ENCODE results near the gene HACD3.
"Not testable (repeated sequence)": the region's sequence is repeated elsewhere in the genome, so short reads cannot be mapped to it uniquely, and the experiment has no call there.

The HACD3 gene

DNA sequence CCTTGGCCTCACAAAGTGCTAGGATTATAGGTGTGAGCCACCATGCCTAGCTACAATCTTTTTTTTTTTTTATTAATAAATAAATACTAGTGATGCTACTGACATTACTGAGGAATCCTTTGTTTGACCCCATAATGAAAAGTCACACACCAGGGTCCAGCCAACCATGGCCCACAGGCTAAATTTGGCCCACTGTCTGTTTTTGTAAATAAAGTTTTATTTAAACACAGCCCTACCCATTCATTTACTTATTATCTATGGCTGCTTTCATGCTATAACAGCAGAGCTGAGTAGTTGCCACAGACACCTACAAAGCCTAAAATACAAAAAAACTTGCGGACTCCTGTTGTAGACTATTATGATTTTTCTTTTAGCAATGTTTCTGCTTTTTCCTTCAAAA lies 73.3 kb downstream of the HACD3 start:
- no peak for DNase-seq

- DNase-seq = peak; percentile 98
Measured at GRCh38 chr15:65610871-65611718, 80.8 kb downstream of the HACD3 start, which contains the start of gene INTS14. TSS of gene INTS14 (minus strand) at chr15:65611131. CDS start at chr15:65607380, 3,751 bp downstream.

- peak in 1 of 2 experiments; percentile 28 for DNase-seq
Measured at GRCh38 chr15:65611888-65612615, 81.8 kb downstream of the HACD3 start.

DNA sequence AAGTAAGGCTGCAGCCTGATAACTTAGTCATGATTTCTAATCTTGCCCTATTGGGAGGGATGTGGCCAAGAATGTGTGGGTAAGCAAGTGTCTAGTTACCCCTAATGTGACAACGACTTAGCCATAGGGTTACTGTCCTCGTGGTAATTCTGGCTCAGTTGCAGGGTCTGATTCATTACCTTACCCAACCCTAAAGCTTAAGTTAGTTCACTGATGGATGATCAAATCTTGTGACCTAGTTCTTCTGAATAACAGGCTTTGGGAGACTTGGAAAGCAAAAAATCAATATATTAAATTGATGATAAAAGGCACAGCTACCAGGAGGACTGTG lies 82.3 kb downstream of the HACD3 start:
- no peak for DNase-seq

DNA sequence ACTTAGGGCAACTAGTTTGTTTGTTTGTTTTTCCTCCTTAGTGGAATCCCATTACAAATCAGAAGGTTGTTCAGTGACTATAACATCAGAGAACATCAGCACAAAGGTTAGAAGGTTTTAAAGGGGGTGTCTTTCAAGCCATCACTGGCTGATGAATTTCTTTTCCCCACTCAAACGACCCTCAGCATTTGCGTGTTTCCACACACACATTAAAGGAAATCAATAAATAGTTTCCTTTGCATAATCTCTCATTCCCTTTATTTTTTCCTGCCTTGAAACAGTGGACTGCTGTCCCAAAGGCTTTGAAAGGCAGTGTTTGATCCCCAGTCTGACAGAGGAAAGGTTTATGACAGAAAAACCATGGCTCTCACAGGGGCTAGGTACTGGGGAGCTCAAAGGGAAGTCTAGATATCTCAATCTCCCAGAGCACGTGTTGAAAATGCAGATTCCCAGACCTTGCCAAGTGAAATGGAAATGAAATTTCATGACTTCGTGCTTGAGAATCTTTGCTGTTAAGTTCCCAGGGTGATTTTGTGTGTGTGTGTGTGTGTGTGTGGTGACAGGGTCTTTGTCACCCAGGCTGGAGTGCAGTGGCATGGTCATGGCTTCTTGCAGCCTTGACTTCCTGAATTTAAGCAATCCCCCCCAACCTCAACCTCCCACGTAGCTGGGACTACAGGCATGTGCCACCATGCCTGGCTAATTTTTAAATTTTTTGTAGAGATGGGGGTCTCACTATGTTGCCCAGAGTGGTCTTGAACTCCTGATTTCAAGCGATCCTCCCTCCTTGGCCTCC lies 82.9 kb downstream of the HACD3 start:
- DNase-seq = no peak

GRCh38 chr15:65615887-65616286 lies 85.6 kb downstream of the HACD3 start:
- DNase-seq = not testable (repeated sequence)

- no peak for DNase-seq
Measured at GRCh38 chr15:65618560-65619109, 88.4 kb downstream of the HACD3 start.

- no peak for DNase-seq
Measured at GRCh38 chr15:65619626-65620290, 89.5 kb downstream of the HACD3 start.

- no peak for DNase-seq
Measured at GRCh38 chr15:65620833-65621232, 90.6 kb downstream of the HACD3 start.

GRCh38 chr15:65621638-65622037 lies 91.4 kb downstream of the HACD3 start, which contains the start of gene SLC24A1:
TSS of gene SLC24A1 (plus strand) at chr15:65621938. CDS start at chr15:65624081, 2,143 bp downstream.
- DNase-seq = no peak

DNA sequence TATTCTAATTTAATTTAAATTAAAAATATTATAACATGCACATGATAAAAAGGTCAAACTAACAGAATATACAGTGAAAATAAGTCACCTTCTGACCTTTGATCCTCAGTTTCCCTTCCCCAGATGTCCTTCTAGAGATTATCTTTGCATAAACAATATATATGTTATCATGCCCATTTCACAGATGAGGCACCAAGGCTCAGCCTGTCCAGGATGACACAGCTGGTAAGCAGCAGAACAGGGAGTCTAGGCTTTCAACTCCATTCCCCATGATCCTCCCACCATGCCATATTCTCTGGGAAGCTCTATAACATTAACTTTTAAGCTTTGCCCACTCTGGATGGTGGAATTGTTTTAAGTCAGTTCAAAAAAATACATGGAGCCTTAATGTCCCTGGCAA lies 92.8 kb downstream of the HACD3 start:
- no peak for DNase-seq

DNA sequence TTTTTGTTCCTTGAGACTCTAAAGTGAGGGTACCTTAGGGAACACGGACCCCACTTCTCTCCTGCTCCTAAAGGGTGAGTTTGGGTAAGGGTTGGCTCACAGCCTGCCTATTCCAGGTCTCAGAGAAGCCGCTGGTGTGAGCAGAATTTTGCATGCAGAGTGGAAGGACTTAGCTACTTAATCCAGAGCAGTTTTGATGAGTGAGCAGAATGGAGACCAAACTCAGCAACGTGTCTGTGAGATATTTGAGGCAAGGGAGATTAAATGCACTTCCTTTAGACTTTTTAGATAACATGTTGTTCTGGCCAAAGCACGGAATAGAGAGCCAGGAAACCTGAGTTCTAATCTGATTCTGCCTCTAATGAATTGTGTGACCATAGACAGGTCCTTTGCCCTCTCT lies 96.6 kb downstream of the HACD3 start:
- DNase-seq = no peak

Data from activated T-cell treated with anti-CD3 and anti-CD28 coated beads, Interleukin-2, amount 50 U/mL, for 48 hours (primary cell).